Measurements from ENCODE around the gene NR5A1.

The NR5A1 gene

DNA sequence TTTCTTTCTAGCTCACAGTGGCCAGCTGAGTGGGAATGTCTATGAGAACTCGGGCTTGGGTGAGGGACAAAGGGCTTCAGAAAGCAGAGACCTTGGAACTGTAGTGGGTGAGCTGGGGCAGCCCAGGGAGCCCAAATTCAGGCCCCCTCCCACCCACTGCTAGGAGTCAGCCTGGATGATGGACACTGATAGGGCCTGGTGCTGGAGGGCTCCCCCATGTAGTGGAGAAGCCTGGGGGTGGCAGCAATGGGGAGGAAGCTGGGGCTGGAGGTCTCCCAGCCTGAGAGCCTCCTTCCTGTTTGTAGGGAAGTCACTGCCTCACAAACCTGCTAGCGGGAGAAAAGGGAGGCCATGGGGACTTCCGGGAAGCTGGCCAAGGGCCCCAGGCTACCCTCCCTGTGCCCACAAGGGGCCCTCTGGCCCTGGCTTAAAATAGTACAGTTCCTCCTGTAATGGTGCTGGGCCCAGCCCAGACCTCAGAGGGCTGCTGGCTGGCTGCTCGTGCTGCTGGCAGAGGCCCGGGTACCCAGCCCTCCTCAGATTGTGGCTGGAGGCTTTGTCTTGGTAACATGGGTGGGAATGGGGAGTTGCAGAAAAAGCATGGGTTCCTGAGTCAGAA lies 6.3 kb upstream of the NR5A1 start:
- DNase-seq = no peak

GRCh38 chr9:124512806-124513204 lies 5.6 kb upstream of the NR5A1 start:
- no peak for DNase-seq

- DNase-seq = no peak
Measured at GRCh38 chr9:124511891-124512805, 4.9 kb upstream of the NR5A1 start.

- DNase-seq = no peak
Measured at GRCh38 chr9:124511426-124511840, 4.2 kb upstream of the NR5A1 start.

DNA sequence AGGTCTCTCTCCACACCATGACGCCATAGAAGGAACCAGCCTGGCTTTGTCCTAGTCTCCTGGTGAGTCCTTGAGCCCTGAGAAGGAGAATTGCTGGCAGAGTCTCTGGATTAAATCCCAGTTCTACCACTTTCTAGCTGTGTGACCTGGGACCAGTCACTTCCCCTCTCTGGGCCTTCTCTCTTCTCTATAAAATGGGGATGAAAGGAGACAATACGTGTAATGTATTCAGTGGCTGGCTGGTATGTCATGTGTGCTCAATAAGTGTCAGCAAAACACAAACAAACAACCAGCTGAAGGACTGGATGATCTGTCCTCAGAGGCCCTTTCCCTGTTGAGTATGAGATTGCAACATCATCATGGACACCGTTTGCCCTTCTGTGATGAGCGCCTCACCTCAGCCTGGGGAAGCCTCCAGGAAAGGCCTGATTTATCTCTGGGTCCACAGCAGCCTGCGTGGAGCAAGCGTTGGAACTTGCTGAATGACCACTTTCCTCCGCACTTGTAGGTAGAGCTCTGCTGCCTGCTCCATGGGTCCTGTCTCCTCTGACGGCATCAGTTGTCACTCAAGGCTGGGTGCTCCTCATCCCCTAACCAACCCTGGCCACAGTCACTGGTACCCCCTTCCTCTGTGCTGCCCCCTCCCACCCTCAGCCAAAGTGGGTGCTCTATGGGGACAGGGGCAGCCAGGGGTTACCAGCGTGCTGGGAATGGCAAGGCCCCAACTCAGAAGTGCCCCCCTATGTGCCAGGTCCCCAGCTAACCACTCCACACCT lies 3.6 kb upstream of the NR5A1 start:
- DNase-seq = no peak

GRCh38 chr9:124507880-124508423 lies 753 bp upstream of the NR5A1 start:
- no peak for DNase-seq

DNA sequence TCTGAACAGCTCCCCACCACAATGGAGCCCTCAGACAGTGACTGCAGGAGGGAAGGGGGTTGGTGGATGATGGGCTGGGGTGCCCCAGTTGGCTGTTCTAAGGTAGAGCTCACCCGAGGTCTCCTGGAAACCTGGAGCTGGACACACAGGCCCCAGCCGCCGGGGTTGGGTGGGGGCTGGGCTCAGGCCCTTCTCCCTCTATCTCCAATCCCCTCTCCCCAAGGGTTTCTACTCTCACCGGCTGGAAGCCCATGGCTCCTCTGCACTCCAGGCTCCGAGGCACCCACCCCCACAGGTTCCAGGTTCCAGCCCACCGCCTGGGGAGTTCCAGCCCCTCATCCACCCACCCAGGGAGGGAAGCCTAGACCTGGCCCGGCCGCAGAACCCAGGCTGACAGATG lies 766 bp downstream of the NR5A1 start:
- DNase-seq = no peak

GRCh38 chr9:124505901-124506346 lies 1.3 kb downstream of the NR5A1 start:
- no peak for DNase-seq

DNA sequence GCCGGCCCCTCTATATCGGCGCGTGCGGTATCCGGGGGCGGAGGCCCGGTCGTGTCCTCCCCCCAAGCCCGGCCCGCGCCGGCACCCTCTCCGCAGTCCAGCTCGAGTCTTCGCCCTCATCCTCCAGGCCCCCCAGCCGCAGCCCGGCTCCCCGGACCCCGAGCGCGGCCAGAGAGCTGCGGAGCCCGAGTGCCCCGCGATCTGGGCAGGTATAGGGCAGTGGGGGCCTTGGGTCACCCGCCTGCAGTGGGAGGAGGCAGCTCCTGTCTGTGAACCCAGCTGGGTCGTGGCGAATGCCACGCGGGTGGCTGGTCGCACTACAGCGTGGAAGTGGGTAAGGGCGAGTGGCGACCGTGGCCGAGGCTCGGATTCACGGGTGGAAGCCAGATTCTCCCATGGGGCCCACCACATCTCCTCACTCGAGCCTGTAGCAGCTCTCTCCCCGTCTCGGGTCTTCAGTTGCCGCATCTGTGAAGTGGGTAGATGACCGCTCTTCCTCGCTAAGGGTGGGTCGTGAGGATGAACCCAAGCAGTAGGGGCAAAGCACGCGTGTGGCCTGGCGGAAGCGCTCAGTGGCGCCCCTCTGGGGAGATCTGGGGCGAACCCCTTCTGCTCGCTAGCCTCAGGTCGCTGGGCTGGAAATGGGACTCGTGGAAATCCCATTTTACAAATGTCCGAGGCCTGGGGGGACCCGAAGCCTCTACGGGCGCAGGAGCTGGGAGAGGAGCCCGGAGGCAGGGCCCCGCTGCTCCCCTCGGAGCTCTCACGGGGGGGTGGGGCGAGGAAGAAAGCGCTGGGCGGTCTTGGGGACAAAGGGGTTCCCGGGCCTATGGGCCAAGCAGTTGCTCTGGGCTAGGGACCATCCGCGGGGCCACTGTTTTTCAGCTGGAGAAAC lies 1.9 kb downstream of the NR5A1 start:
- DNase-seq = no peak

- DNase-seq = no peak
Measured at GRCh38 chr9:124504530-124505005, 2.6 kb downstream of the NR5A1 start.

GRCh38 chr9:124503713-124504529 lies 3.3 kb downstream of the NR5A1 start:
- DNase-seq = no peak

GRCh38 chr9:124502711-124503702 lies 4.2 kb downstream of the NR5A1 start:
- DNase-seq = no peak

DNA sequence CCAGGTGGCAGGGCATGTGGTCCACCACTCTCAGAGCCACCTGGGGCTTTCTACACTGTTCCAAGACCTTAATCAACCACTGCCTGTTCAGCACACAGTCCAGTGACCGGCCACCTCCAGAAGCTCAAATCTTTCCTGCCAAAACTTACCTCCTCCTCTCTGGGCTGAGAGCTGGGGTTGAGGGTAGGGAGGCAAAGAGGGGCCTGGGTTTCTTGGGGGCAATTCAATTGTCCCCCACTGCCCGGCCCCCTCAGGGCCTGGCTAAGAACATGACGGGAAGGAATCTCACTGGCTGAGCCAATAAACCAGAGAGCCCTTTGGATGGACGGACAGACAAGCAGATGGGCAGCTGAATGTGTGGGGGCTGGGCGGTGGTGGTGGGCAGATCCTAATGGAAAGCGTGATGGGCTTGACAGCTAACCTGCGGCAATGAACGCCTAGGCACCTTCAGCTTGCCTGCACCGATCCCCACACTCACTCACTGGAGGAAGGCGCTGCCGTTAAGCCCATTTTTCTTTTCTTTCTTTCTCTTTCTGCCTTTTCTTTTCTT lies 5.4 kb downstream of the NR5A1 start:
- DNase-seq = no peak

DNA sequence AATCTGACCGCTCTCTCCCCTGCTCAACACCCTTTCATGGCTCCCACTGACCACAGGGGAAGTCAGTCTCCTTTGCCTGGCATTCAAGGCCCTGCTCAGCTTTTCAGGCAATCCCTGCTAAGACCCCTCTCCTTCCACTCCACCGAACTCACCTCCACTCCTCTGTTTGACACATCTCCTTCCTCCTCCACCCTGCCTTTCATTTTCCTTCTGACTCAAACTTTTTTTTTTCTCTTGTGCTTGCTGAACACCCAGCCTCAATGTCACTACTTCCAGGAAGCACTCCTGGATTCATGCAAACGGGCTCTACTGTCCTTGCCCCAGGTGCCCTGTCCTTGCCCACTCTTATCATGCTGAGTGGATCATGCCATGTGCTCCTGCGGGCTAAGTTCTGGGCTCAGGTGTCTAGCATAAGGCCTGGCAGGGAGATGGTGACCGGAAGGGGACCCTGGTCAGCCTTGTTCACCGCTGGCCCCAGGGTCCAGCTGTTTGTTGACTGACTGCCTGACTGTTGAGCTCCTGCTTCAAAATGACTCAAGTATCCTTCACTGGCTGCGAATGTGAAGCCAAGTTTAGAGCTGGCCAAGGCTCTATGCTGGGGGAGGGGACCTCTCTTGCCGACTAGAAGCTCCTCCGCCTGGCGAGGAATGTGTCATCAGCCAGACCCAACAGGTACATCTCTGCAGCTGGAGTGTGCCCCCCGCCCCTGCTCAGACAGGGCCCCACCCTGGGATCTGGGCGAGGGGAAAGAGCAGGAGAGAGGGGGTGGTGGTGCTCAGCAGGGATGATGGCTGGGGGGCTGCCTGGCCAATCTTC lies 6.2 kb downstream of the NR5A1 start:
- DNase-seq = no peak

DNA sequence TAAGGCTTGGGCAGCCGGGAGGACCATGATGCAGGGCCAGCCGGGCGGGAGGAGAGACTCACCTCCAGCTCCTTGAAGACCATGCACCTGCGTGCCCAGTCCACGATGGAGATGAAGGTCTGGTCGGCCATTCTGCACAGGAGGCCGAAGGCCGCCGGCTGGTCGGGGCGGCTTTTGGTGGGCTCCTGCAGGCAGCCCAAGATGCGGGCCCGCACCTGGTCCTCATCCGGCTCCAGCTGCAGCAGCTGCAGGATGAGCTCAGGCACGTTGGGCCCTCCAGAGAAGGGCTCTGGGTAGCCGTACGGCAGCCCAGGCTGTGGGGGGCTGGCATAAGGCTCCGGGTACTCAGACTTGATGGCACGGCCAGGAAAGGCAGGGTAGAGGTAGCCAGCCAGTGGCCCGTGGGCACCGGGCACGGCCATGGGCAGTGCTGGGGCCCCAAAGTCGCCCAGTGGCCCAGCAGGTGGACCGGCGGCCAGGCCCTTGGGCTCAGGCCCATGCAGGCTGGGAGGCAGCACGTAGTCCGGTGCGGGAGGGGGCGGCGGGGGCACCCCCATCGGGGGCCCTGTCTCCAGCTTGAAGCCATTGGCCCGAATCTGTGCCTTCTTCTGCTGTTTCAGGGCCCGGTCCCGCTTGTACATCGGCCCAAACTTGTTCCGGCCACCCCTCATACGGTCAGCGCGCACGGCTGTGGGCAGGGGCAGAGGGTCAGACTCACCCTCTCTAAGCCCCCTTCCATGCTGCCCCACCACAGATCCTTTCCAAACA lies 7.0 kb downstream of the NR5A1 start:
- no peak for DNase-seq

DNA sequence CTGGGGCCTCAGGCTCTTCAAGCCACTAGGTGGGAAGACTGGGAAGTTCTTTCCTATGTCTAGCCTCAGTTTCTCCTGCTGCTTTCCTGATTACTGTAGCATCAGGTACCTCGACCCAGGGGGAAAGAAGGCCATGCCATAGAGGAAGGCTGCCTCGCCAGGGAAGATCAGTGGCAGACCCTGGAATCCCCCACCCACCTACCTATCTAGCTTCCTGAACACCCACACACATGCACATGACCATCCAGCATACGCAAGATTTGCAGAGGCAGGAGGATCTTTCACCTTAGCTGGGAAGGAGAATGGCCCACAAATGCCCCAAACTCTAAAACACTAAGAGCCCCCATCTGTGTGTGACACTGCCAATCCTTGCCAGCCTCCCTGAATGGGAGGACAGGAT lies 8.0 kb downstream of the NR5A1 start:
- no peak for DNase-seq

DNA sequence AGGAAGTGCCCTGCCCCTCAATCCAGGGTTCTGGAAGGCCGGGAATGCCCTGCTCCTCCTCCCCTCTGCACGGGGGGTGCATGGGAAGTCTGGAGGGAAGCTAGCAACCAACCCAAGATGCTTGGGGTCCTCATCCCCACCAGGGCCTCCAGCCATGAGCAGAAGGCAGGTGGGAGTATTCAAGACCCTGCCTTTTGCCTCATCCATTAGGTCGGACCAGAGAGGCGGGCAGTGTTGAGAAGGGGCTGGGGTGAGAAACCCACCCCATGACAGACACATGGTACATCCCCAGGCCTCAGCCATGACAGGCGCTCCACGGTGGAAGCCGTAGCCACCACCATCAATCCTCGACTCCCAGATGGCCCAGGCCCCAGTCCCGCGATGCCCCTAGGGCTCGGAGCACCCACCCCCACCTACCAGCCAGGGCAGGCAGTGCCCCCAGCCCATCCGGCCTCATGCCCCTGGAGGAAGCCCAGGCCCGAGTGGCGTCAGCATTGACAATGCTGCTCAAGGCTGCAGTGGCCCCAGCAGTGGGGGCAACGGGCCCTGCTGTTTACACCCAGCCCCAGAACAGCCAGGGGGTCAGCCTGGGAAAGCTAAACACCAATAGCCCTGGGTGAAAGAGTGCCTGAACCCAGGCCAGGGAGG lies 8.6 kb downstream of the NR5A1 start:
- no peak for DNase-seq

Measured in activated effector memory CD4-positive, alpha-beta T cell treated with anti-CD3 and anti-CD28 coated beads, Interleukin-2, amount 50 U/mL, for 16 hours (primary cell).